Keratinocyte (primary cell): ENCODE data around the gene DPF3. TPM values are rescaled to one million over a fixed set of nuclear protein-coding genes. Genes with fewer than 3 reads are reported as not detected.

ENCODE experiments used
- DNase-seq: peaks from one replicate; pipeline ENCODE4 v3.0.0-alpha.2; 2011; ENCODE audit warnings: low read depth, missing footprints, low spot score
- FAIRE-seq: peaks from 2 replicates; lab custom pipeline; 2011; peaks lifted over from hg19 to GRCh38; lab: Jason Lieb, UNC
- H2AFZ ChIP-seq: 2 replicates; pipeline ENCODE4 v1.6.0; 2012; ENCODE audit warnings: low read length, control low read depth, inconsistent platforms; ENCODE audit not compliant: control insufficient read depth
- H3K27ac ChIP-seq: 2 replicates; pipeline ENCODE4 v1.5.1; 2011; ENCODE audit warnings: low read length; ENCODE audit not compliant: control insufficient read depth, insufficient read depth
- H3K27me3 ChIP-seq: 3 replicates; pipeline ENCODE4 v1.6.0; 2011; ENCODE audit warnings: low read length; ENCODE audit not compliant: control insufficient read depth, insufficient read depth; ENCODE audit errors: extremely low read depth
- H3K36me3 ChIP-seq, 2 experiments: 2 replicates in 1 of 2; 3 replicates in 1 of 2; pipeline ENCODE4 v1.5.1; 2011; ENCODE audit warnings: low read length in 2 of 2, mild to moderate bottlenecking in 1 of 2; ENCODE audit not compliant: control insufficient read depth in 2 of 2, insufficient read depth in 2 of 2; ENCODE audit errors: extremely low read depth in 1 of 2
- H3K4me1 ChIP-seq: 3 replicates; pipeline ENCODE4 v1.5.1; 2011; ENCODE audit warnings: low read length; ENCODE audit not compliant: control insufficient read depth, insufficient read depth; ENCODE audit errors: extremely low read depth
- H3K4me2 ChIP-seq: 3 replicates; pipeline ENCODE4 v1.6.0; 2011; ENCODE audit warnings: low read depth, low read length; ENCODE audit not compliant: control insufficient read depth, insufficient read depth; ENCODE audit errors: extremely low read depth
- H3K4me3 ChIP-seq, 3 experiments: fragments of 200-600 bp in 1 of 3; sonication (generic) in 1 of 3; 2 replicates in 2 of 3; 3 replicates in 1 of 3; pipeline ENCODE4 v1.5.1; 2011 to 2016; ENCODE audit warnings: low read length in 3 of 3, mild to moderate bottlenecking in 3 of 3, control low read depth in 2 of 3, inconsistent platforms in 1 of 3, low read depth in 1 of 3, mixed read lengths in 1 of 3, mixed run types in 1 of 3, moderate library complexity in 1 of 3; ENCODE audit not compliant: control insufficient read depth in 2 of 3, insufficient read depth in 2 of 3; ENCODE audit errors: extremely low read depth in 1 of 3
- H3K79me2 ChIP-seq: 2 replicates; pipeline ENCODE4 v1.6.0; 2012; ENCODE audit warnings: low read length; ENCODE audit not compliant: control insufficient read depth, insufficient read depth
- H3K9ac ChIP-seq: 3 replicates; pipeline ENCODE4 v1.6.0; 2011; ENCODE audit warnings: low read length; ENCODE audit not compliant: control insufficient read depth, insufficient read depth; ENCODE audit errors: extremely low read depth
- H3K9me1 ChIP-seq: 3 replicates; pipeline ENCODE4 v1.6.0; 2011; ENCODE audit warnings: low read length; ENCODE audit not compliant: control insufficient read depth, insufficient read depth; ENCODE audit errors: extremely low read depth
- H3K9me3 ChIP-seq: 2 replicates; pipeline ENCODE4 v1.5.1; 2012; ENCODE audit warnings: low read depth, low read length; ENCODE audit not compliant: control insufficient read depth
- H4K20me1 ChIP-seq: 3 replicates; pipeline ENCODE4 v1.6.0; 2011; ENCODE audit warnings: low read length; ENCODE audit not compliant: control insufficient read depth, insufficient read depth; ENCODE audit errors: extremely low read depth
- EZH2 ChIP-seq: IDR thresholded peaks from one replicate; pipeline ENCODE4 v1.6.1; 2012; ENCODE audit warnings: inconsistent platforms, mild to moderate bottlenecking, low read length, moderate library complexity
- dilution Hi-C: fragments of 300-500 bp; cut with MboI; formaldehyde crosslinking; loops from one replicate; pipeline ENCODE4 v1.7.0; 2020; ENCODE audit warnings: low sequenced_read_pairs; ENCODE audit not compliant: extremely low pct_ligation_motif_present
- polyA plus RNA-seq, 5 experiments: library from polyadenylated mRNA; depleted of rRNA in 3 of 5; stranded (reverse) in 3 of 5; stranded (forward) in 1 of 5; unstranded in 1 of 5; fragments of >200 nt; gene quantifications; 1 replicate in 1 of 5; 2 replicates in 3 of 5; 3 replicates in 1 of 5; pipeline versions ENCODE4 v1.2.1 to v1.2.3, GENCODE V29; 2011 to 2012; ENCODE audit warnings: missing spikeins in 2 of 5, low read depth in 1 of 5, low replicate concordance in 1 of 5
- TF ChIP-seq, protein P1 (sequence below), 3 experiments: IDR thresholded peaks in 1 of 3; conservative IDR thresholded peaks in 1 of 3; optimal IDR thresholded peaks in 1 of 3; 2 replicates in 2 of 3; 3 replicates in 1 of 3; pipeline versions ENCODE3 to v1.5.1; 2011; ENCODE audit warnings: low read length in 3 of 3, mild to moderate bottlenecking in 3 of 3, moderate library complexity in 2 of 3, control low read depth in 1 of 3, inconsistent platforms in 1 of 3; ENCODE audit not compliant: insufficient read depth in 2 of 3; ENCODE audit errors: extremely low read depth in 1 of 3

The DPF3 gene
- polyA plus RNA-seq, 1 donor (not counting 4 experiments of a cell fraction or from before 2014, with no cell fraction given), result 1.1 TPM

DNA sequence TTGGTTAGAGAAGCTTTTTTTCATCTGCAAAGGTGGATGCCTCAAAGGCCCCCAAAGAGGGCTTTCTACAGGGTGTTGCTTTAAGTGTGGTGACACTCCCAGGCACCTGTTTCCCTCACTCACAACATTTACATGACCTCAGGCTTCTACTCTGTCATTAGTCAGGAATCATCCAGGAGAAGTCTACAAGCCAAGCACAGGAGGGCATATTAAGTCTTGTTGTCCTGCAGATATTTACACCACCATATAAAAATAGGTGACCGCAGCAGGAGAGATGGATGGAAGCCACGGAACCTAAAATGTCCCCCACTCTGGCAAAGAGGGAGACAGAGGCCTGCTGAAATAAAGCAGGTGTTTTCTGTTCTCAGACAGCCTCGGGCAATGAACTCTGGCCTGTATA lies 7.5 kb upstream of the DPF3 start:
- FAIRE-seq (no peak), DNase-seq (no peak)
- Histone ChIP-seq H4K20me1 (no peaks in the 10 kb centered on the region), H3K27me3 (no peaks in the 10 kb centered on the region), H3K4me1 (no peaks in the 10 kb centered on the region), H3K9me1 (no peaks in the 10 kb centered on the region), H3K9me3 (no peaks in the 10 kb centered on the region), H3K4me3 (no peak overlapping the region), H3K27ac (no peak overlapping the region), H3K9ac (no peak overlapping the region), H3K4me2 (no peak overlapping the region), H3K36me3 (no peaks in the 10 kb centered on the region), H2AFZ (no peak overlapping the region), H3K79me2 (no peaks in the 10 kb centered on the region)
- dilution Hi-C loops, result no loop called here
- no peak for TF ChIP-seq EZH2
- TF ChIP-seq, protein P1, sequence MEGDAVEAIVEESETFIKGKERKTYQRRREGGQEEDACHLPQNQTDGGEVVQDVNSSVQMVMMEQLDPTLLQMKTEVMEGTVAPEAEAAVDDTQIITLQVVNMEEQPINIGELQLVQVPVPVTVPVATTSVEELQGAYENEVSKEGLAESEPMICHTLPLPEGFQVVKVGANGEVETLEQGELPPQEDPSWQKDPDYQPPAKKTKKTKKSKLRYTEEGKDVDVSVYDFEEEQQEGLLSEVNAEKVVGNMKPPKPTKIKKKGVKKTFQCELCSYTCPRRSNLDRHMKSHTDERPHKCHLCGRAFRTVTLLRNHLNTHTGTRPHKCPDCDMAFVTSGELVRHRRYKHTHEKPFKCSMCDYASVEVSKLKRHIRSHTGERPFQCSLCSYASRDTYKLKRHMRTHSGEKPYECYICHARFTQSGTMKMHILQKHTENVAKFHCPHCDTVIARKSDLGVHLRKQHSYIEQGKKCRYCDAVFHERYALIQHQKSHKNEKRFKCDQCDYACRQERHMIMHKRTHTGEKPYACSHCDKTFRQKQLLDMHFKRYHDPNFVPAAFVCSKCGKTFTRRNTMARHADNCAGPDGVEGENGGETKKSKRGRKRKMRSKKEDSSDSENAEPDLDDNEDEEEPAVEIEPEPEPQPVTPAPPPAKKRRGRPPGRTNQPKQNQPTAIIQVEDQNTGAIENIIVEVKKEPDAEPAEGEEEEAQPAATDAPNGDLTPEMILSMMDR (optimal IDR thresholded peaks at IDR 0.05 in 1 of 3, IDR thresholded peaks at IDR 0.05 in 1 of 3, conservative IDR thresholded peaks at IDR 0.05 in 1 of 3; ENCODE audit: extremely low read depth in 1 of 3, insufficient read depth in 2 of 3, low read length in 3 of 3), result no peak

DNA sequence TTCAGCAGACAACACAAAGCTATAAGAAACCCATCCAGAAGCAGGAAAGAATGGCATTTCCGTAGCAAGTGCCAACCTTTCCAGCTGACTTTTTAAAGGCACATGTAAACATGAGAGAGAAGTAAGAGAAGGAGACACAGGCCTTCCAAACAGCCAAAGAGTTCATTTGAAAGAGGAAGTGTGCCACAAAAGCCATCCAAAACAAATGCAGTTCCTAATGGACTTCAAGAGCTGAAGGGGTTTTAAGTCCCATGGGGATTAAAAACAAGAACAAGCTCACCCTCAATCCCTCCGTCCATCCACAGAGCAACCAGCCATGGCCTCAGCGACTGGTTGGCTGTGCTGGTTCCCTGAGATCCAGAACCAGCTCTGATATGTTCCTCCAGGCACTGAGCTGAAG lies 4.5 kb upstream of the DPF3 start:
- dilution Hi-C loops, result no loop called here
- H3K4me3 ChIP-seq, result no peak overlapping the region

More for the DNA sequence above, 4.5 kb upstream of the DPF3 start:
- Histone ChIP-seq H3K4me1 (peaks cover 10% of the 10 kb centered on the region), H3K27me3 (no peaks in the 10 kb centered on the region), H3K9me1 (no peaks in the 10 kb centered on the region), H3K9ac (no peak overlapping the region), H3K27ac (no peak overlapping the region), H2AFZ (no peak overlapping the region), H3K9me3 (no peaks in the 10 kb centered on the region), H3K79me2 (no peaks in the 10 kb centered on the region), H4K20me1 (no peaks in the 10 kb centered on the region), H3K4me2 (no peak overlapping the region), H3K36me3 (no peaks in the 10 kb centered on the region)
- DNase-seq, result no peak
- FAIRE-seq, result no peak
- no peak for TF ChIP-seq EZH2
- TF ChIP-seq, protein P1 (optimal IDR thresholded peaks at IDR 0.05 in 1 of 3, IDR thresholded peaks at IDR 0.05 in 1 of 3, conservative IDR thresholded peaks at IDR 0.05 in 1 of 3; ENCODE audit: extremely low read depth in 1 of 3, insufficient read depth in 2 of 3, low read length in 3 of 3), result no peak
